ENCODE data around the gene SESTD1.

DNA sequence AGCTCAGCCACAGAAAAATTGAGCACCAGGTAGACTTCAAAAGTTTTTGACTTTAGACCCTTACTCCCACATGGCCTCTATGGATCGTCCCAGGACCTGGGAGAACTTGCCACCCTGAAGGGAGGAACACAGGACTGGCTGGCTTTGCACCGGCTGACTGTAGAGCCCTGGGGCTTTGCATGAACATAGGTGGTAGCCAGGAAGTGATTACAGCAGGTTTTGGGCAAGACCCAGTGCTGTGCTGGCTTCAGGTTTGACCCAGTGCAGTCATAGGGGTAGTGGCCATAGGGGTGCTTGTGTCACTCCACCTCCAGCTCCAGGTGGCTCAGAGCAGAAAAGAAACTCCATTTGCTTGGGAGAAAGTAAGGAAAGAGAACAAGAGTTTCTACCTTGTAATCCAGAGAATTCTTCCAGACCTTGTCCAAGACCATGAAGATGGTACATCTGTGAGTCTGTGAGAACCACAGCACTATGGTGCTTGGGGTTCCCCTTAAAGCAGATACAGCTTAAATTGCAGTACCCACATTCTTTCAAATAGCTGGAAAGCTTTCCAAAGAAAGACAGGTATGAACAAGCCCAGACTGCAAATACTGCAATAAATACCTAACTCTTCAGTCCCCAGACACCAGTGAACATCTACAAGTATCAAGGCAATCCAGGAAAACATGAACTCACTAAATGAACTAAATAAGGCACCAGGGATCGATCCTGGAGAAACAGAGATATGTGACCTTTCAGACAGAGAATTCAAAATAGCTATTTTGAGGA, 13.0 kb upstream of the SESTD1 start:
- TF ChIP-seq POLR2AphosphoS5 (IDR thresholded peaks at IDR 0.05; ENCODE audit: low read depth, low read length) (no peak), EGR1 (IDR thresholded peaks at IDR 0.05; ENCODE audit: low read depth) (no peak), ZNF274 (IDR thresholded peaks at IDR 0.05; ENCODE audit: low read depth, low read length) (no peak), RAD21 (IDR thresholded peaks at IDR 0.05; ENCODE audit: low read depth) (no peak), TCF7L2 (IDR thresholded peaks at IDR 0.05; ENCODE audit: borderline replicate concordance, extremely low read depth, insufficient read depth, insufficient read length) (no peak), YY1 (IDR thresholded peaks at IDR 0.05; ENCODE audit: extremely low read depth, insufficient replicate concordance, low read depth, low read length) (no peak)
- TF ChIP-seq, protein P1, sequence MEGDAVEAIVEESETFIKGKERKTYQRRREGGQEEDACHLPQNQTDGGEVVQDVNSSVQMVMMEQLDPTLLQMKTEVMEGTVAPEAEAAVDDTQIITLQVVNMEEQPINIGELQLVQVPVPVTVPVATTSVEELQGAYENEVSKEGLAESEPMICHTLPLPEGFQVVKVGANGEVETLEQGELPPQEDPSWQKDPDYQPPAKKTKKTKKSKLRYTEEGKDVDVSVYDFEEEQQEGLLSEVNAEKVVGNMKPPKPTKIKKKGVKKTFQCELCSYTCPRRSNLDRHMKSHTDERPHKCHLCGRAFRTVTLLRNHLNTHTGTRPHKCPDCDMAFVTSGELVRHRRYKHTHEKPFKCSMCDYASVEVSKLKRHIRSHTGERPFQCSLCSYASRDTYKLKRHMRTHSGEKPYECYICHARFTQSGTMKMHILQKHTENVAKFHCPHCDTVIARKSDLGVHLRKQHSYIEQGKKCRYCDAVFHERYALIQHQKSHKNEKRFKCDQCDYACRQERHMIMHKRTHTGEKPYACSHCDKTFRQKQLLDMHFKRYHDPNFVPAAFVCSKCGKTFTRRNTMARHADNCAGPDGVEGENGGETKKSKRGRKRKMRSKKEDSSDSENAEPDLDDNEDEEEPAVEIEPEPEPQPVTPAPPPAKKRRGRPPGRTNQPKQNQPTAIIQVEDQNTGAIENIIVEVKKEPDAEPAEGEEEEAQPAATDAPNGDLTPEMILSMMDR (IDR thresholded peaks at IDR 0.05 in 2 of 3, conservative IDR thresholded peaks at IDR 0.05 in 1 of 3; ENCODE audit: borderline replicate concordance in 1 of 3, insufficient read depth in 1 of 3, low read depth in 2 of 3, low read length in 2 of 3) = no peak

Measured in HCT116 (cell line).